SK-N-SH treated with all-trans-retinoic acid at 6 μM for 48 hours (cell line): Measurements from ENCODE around the gene SEMA3F.

ENCODE experiments used
- ATAC-seq: fragments of 200-7000 bp; cut with Tn5 transposase; 3 replicates; pipeline ENCODE4 v1.9.1; 2020; ENCODE audit warnings: mild to moderate bottlenecking, moderate library complexity
- ARNTL ChIP-seq: fragments of 450-650 bp; formaldehyde crosslinking; IDR thresholded peaks from 2 replicates; pipeline ENCODE4 v1.5.0; 2020; ENCODE audit warnings: low read depth, mild to moderate bottlenecking, moderate library complexity, borderline replicate concordance
- CSDC2 ChIP-seq: fragments of 250-450 bp; sonication (Bioruptor Pico); IDR thresholded peaks from 2 replicates; pipeline ENCODE4 v1.5.0; 2020; ENCODE audit warnings: mild to moderate bottlenecking, moderate library complexity
- ESRRG ChIP-seq: fragments of 250-450 bp; sonication (Bioruptor Pico); IDR thresholded peaks from 2 replicates; pipeline ENCODE4 v1.6.1; 2021; ENCODE audit warnings: mild to moderate bottlenecking
- GLIS3 ChIP-seq: fragments of 250-450 bp; sonication (Bioruptor Pico); IDR thresholded peaks from 2 replicates; pipeline ENCODE4 v1.5.0; 2020; ENCODE audit warnings: mild to moderate bottlenecking, moderate library complexity
- ISL1 ChIP-seq: fragments of 250-450 bp; sonication (Bioruptor Pico); IDR thresholded peaks from 2 replicates; pipeline ENCODE4 v2.1.2; 2022; ENCODE audit warnings: mild to moderate bottlenecking, moderate library complexity
- OSR1 ChIP-seq: fragments of 250-450 bp; sonication (Bioruptor Pico); IDR thresholded peaks from 2 replicates; pipeline ENCODE4 v1.8.0; 2022; ENCODE audit warnings: moderate library complexity, mild to moderate bottlenecking, inconsistent platforms
- PPARA ChIP-seq: fragments of 250-450 bp; sonication (Bioruptor Pico); IDR thresholded peaks from 2 replicates; pipeline ENCODE4 v1.5.0; 2020; ENCODE audit warnings: mild to moderate bottlenecking, borderline replicate concordance
- RARB ChIP-seq: fragments of 250-450 bp; sonication (Bioruptor Pico); IDR thresholded peaks from 2 replicates; pipeline ENCODE4 v1.8.0; 2021; ENCODE audit warnings: mild to moderate bottlenecking, moderate library complexity
- SNAI2 ChIP-seq: fragments of 250-450 bp; sonication (Bioruptor Pico); IDR thresholded peaks from 2 replicates; pipeline ENCODE4 v1.5.0; 2020; ENCODE audit warnings: mild to moderate bottlenecking, moderate library complexity
- TOX ChIP-seq: fragments of 250-450 bp; sonication (Bioruptor Pico); IDR thresholded peaks from 2 replicates; pipeline ENCODE4 v1.8.0; 2021; ENCODE audit warnings: mild to moderate bottlenecking, moderate library complexity, borderline replicate concordance
- ZC3H10 ChIP-seq: fragments of 250-450 bp; sonication (Bioruptor Pico); IDR thresholded peaks from 2 replicates; pipeline ENCODE4 v1.5.1; 2021; ENCODE audit warnings: mild to moderate bottlenecking, moderate library complexity
- ZFP3 ChIP-seq: fragments of 250-450 bp; sonication (Bioruptor Pico); IDR thresholded peaks from 2 replicates; pipeline ENCODE4 v1.5.0; 2020; ENCODE audit warnings: mild to moderate bottlenecking, moderate library complexity
- ZFP30 ChIP-seq: fragments of 450-650 bp; formaldehyde crosslinking; IDR thresholded peaks from 2 replicates; pipeline ENCODE4 v1.5.0; 2022; ENCODE audit warnings: mild to moderate bottlenecking, moderate library complexity
- ZNF565 ChIP-seq: fragments of 450-650 bp; formaldehyde crosslinking; conservative IDR thresholded peaks from 2 replicates; pipeline ENCODE4 v1.5.0; 2020; ENCODE audit warnings: low read depth, mild to moderate bottlenecking, moderate library complexity
- ZNF70 ChIP-seq: fragments of 450-650 bp; formaldehyde crosslinking; IDR thresholded peaks from 2 replicates; pipeline ENCODE4 v1.5.0; 2020; ENCODE audit warnings: mild to moderate bottlenecking, moderate library complexity
- ZNF8 ChIP-seq: fragments of 450-650 bp; formaldehyde crosslinking; IDR thresholded peaks from 2 replicates; pipeline ENCODE4 v1.5.0; 2020; ENCODE audit warnings: mild to moderate bottlenecking, moderate library complexity
- TF ChIP-seq, protein P1 (sequence below): fragments of 250-450 bp; sonication (Bioruptor Pico); IDR thresholded peaks from 2 replicates; pipeline ENCODE4 v1.5.1; 2021; ENCODE audit warnings: mild to moderate bottlenecking, moderate library complexity
- TF ChIP-seq, protein P2 (sequence below): fragments of 250-450 bp; sonication (Bioruptor Pico); IDR thresholded peaks from 2 replicates; pipeline ENCODE4 v1.8.0; 2021; ENCODE audit warnings: low read depth, mild to moderate bottlenecking, moderate library complexity, borderline replicate concordance
- TF ChIP-seq, protein P3 (sequence below): fragments of 250-450 bp; sonication (Bioruptor Pico); IDR thresholded peaks from 2 replicates; pipeline ENCODE4 v1.8.0; 2020; ENCODE audit warnings: mild to moderate bottlenecking, moderate library complexity, borderline replicate concordance
- TF ChIP-seq, protein P4 (sequence below): fragments of 250-450 bp; sonication (Bioruptor Pico); IDR thresholded peaks from 2 replicates; pipeline ENCODE4 v1.5.0; 2020; ENCODE audit warnings: mild to moderate bottlenecking, moderate library complexity

SEMA3F gene

DNA sequence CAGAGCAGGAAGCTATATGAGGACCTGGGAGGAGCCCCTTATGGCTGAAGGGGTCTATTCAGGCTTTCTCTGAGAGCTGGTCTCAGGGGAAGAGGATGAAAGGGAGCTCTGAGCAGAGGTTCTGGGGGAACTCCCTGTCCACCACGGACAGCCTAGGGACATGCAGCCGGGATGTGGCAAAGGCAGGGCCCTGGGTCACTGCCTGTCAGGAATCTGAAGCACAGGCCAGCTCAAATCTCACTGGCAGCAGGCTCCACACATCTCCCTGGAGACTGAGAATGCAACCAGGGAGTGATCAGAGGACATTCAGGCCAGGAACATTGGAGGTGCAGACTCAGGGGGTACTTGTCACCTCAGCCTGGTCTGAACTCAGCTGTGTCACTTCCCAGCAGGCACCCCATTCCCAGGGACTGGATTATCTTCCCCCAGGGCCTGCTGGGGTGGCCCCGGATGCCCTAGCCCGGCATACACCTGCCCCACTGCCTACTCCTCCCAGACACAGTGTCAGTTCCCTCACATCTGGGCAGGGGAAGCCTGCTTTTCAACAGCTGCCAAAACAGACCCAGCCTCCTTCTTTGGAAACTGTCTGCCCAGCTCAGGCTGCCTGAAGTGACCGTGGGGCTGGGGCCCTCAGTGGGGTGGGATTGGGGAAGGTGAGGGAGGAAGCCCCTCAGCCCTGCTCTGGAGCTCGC lies 18.3 kb upstream of the SEMA3F start:
- ATAC-seq, result peak; percentile 11; the same call in 2 of the 3 replicates
- TF ChIP-seq, protein P1, sequence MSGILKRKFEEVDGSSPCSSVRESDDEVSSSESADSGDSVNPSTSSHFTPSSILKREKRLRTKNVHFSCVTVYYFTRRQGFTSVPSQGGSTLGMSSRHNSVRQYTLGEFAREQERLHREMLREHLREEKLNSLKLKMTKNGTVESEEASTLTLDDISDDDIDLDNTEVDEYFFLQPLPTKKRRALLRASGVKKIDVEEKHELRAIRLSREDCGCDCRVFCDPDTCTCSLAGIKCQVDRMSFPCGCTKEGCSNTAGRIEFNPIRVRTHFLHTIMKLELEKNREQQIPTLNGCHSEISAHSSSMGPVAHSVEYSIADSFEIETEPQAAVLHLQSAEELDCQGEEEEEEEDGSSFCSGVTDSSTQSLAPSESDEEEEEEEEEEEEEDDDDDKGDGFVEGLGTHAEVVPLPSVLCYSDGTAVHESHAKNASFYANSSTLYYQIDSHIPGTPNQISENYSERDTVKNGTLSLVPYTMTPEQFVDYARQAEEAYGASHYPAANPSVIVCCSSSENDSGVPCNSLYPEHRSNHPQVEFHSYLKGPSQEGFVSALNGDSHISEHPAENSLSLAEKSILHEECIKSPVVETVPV, result no peak
- TF ChIP-seq OSR1 (no peak), GLIS3 (CRISPR knock-in tag) (no peak), PPARA (CRISPR knock-in tag) (no peak), ZC3H10 (CRISPR knock-in tag) (no peak), ZNF565 (CRISPR knock-in tag) (no peak), TOX (CRISPR knock-in tag) (no peak), ISL1 (CRISPR knock-in tag) (no peak)

DNA sequence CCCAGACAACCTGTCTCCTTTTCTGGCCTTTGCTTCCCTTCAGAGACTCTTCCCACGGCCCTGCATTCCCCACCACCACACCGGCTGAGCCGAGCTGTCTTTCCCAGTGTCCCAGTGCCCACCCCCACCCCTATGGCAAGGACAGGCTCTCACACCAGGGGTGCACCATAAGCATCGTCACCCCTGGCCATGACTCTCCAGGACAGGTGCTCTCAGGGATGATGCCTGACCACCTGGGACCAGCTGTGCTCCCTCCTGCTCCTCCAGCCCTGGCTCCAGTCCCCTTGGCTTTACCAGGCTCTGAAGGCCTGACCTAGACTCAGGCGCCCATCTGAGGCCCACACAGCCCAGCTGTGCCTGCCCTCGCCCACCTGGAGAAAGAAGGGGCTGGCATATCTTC lies 17.6 kb upstream of the SEMA3F start:
- TF ChIP-seq CSDC2, result no peak
- TF ChIP-seq, protein P2, sequence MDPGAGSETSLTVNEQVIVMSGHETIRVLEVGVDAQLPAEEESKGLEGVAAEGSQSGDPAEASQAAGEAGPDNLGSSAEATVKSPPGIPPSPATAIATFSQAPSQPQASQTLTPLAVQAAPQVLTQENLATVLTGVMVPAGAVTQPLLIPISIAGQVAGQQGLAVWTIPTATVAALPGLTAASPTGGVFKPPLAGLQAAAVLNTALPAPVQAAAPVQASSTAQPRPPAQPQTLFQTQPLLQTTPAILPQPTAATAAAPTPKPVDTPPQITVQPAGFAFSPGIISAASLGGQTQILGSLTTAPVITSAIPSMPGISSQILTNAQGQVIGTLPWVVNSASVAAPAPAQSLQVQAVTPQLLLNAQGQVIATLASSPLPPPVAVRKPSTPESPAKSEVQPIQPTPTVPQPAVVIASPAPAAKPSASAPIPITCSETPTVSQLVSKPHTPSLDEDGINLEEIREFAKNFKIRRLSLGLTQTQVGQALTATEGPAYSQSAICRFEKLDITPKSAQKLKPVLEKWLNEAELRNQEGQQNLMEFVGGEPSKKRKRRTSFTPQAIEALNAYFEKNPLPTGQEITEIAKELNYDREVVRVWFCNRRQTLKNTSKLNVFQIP (CRISPR knock-in tag), result no peak
- TF ChIP-seq ZFP3, result no peak
- TF ChIP-seq TOX (CRISPR knock-in tag), result no peak
- TF ChIP-seq ZNF70 (CRISPR knock-in tag), result no peak
- TF ChIP-seq, protein P3, sequence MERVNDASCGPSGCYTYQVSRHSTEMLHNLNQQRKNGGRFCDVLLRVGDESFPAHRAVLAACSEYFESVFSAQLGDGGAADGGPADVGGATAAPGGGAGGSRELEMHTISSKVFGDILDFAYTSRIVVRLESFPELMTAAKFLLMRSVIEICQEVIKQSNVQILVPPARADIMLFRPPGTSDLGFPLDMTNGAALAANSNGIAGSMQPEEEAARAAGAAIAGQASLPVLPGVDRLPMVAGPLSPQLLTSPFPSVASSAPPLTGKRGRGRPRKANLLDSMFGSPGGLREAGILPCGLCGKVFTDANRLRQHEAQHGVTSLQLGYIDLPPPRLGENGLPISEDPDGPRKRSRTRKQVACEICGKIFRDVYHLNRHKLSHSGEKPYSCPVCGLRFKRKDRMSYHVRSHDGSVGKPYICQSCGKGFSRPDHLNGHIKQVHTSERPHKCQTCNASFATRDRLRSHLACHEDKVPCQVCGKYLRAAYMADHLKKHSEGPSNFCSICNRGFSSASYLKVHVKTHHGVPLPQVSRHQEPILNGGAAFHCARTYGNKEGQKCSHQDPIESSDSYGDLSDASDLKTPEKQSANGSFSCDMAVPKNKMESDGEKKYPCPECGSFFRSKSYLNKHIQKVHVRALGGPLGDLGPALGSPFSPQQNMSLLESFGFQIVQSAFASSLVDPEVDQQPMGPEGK (CRISPR knock-in tag), result no peak
- TF ChIP-seq SNAI2 (CRISPR knock-in tag), result no peak
- no peak for TF ChIP-seq ARNTL
- TF ChIP-seq, protein P4, sequence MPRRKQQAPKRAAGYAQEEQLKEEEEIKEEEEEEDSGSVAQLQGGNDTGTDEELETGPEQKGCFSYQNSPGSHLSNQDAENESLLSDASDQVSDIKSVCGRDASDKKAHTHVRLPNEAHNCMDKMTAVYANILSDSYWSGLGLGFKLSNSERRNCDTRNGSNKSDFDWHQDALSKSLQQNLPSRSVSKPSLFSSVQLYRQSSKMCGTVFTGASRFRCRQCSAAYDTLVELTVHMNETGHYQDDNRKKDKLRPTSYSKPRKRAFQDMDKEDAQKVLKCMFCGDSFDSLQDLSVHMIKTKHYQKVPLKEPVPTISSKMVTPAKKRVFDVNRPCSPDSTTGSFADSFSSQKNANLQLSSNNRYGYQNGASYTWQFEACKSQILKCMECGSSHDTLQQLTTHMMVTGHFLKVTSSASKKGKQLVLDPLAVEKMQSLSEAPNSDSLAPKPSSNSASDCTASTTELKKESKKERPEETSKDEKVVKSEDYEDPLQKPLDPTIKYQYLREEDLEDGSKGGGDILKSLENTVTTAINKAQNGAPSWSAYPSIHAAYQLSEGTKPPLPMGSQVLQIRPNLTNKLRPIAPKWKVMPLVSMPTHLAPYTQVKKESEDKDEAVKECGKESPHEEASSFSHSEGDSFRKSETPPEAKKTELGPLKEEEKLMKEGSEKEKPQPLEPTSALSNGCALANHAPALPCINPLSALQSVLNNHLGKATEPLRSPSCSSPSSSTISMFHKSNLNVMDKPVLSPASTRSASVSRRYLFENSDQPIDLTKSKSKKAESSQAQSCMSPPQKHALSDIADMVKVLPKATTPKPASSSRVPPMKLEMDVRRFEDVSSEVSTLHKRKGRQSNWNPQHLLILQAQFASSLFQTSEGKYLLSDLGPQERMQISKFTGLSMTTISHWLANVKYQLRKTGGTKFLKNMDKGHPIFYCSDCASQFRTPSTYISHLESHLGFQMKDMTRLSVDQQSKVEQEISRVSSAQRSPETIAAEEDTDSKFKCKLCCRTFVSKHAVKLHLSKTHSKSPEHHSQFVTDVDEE (CRISPR knock-in tag), result no peak
- TF ChIP-seq ZNF8 (CRISPR knock-in tag), result no peak
- no peak for TF ChIP-seq ZFP30
- TF ChIP-seq PPARA (CRISPR knock-in tag), result no peak
- TF ChIP-seq ZC3H10 (CRISPR knock-in tag), result no peak
- TF ChIP-seq ESRRG (CRISPR knock-in tag), result no peak
- no peak for TF ChIP-seq GLIS3 (CRISPR knock-in tag)
- TF ChIP-seq, protein P1, result no peak
- TF ChIP-seq RARB (CRISPR knock-in tag), result no peak
- ATAC-seq, result 0 out of 3 replicates have a peak, but pooled peaks have one; percentile 4
